Astrocyte (in vitro differentiated cells and primary cell): Measurements from ENCODE around the gene ATP2C2.

Experiments used
- EZH2 ChIP-seq: IDR thresholded peaks from 2 replicates; pipeline ENCODE4 v1.6.1; 2012; ENCODE audit warnings: mild to moderate bottlenecking, low read length, inconsistent platforms; ENCODE audit not compliant: insufficient read depth
- TF ChIP-seq, protein P1 (sequence below): IDR thresholded peaks from 2 replicates; pipeline ENCODE4 v1.5.1; 2011; ENCODE audit warnings: low read depth, mild to moderate bottlenecking, inconsistent platforms, low read length, moderate library complexity; ENCODE audit not compliant: insufficient read depth

DNA sequence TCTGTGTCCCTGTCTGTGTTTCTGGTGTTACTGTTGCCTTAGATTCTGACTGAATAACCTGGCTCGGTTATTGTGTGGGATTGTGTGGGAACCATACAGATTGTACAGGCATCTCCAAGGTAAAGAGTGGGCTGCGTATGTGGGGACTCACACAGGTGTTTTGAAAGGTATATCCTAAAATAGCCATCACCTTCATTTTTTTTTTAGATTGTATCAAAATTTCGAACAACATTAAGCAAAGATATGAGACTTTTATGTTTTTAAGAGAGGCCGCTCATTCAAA lies 53.5 kb downstream of the ATP2C2 start:
- TF ChIP-seq, protein P1, sequence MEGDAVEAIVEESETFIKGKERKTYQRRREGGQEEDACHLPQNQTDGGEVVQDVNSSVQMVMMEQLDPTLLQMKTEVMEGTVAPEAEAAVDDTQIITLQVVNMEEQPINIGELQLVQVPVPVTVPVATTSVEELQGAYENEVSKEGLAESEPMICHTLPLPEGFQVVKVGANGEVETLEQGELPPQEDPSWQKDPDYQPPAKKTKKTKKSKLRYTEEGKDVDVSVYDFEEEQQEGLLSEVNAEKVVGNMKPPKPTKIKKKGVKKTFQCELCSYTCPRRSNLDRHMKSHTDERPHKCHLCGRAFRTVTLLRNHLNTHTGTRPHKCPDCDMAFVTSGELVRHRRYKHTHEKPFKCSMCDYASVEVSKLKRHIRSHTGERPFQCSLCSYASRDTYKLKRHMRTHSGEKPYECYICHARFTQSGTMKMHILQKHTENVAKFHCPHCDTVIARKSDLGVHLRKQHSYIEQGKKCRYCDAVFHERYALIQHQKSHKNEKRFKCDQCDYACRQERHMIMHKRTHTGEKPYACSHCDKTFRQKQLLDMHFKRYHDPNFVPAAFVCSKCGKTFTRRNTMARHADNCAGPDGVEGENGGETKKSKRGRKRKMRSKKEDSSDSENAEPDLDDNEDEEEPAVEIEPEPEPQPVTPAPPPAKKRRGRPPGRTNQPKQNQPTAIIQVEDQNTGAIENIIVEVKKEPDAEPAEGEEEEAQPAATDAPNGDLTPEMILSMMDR = no peak
- TF ChIP-seq EZH2 = no peak
